Measurements from ENCODE around the gene PRKCA.

Gene PRKCA

DNA sequence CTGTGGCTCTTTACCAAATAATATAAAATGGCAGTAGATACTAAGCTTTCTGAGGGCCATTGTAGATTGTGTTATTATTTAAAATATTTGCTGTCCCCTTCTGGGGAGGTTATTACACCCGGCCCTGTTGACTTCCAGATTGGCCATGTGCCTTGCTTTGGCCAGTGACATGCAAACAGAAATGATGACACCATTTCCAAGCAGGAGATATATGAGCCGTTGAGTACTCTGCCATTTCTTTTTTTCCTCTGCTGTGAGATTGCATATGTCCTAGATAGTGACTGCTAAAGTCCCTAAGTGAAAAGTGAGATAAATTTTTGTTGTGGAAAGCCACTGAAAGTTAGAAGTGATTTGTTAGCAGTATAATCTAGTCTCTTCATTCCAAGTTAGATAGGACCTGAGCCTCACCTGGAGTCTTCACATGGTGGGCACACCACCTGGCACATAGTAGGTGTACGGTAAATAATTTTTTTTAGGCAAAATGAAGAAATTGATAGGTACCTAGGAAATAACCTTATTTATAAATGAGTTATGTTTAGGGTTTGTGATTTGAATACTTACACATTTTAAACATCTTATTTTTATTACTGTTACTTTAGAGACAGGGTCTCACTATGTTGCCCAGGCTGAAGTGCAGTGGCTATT lies 328.5 kb downstream of the PRKCA start:
- H3K4me3 ChIP-seq (ENCODE audit: insufficient read depth, low read depth, low read length, poor library complexity, severe bottlenecking) = no peak overlapping the region
- no peaks in the 10 kb centered on the region for H3K4me1 ChIP-seq (ENCODE audit: control insufficient read depth, insufficient read depth, low read length, poor library complexity, severe bottlenecking)
- no peaks in the 10 kb centered on the region for H3K36me3 ChIP-seq (ENCODE audit: control insufficient read depth, insufficient read depth, low read length)
- no peaks in the 10 kb centered on the region for H3K27me3 ChIP-seq (replicated peaks; ENCODE audit: control insufficient read depth, insufficient read depth, low read length, poor library complexity, severe bottlenecking)
- H3K27ac ChIP-seq (ENCODE audit: insufficient read depth, low read length, poor library complexity, severe bottlenecking) = no peak overlapping the region
- no peak for DNase-seq
- H3K9me3 ChIP-seq (ENCODE audit: control insufficient read depth, low read length) = no peaks in the 10 kb centered on the region

DNA sequence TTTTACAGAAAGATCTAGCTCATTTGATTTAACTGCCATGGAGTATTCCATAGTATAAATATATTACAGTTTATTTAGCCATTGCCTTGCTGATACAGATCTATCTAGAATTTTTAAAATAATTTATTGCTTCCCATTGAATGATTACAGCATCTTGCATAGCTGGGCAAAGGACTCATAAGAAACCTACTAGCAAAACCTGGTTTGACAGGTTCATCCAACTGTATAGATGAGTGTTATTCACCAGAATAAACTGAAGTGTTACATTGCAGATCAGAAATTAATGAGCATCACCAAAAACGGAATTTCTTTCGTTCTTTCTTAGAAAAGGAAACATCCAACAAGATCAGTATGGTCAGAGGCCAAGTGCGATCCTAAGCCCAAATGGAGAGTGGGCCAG lies 330.3 kb downstream of the PRKCA start:
- Histone ChIP-seq H3K4me3 (ENCODE audit: insufficient read depth, low read depth, low read length, poor library complexity, severe bottlenecking) (no peak overlapping the region), H3K27ac (ENCODE audit: insufficient read depth, low read length, poor library complexity, severe bottlenecking) (no peak overlapping the region), H3K36me3 (ENCODE audit: control insufficient read depth, insufficient read depth, low read length) (no peaks in the 10 kb centered on the region), H3K27me3 (replicated peaks; ENCODE audit: control insufficient read depth, insufficient read depth, low read length, poor library complexity, severe bottlenecking) (no peaks in the 10 kb centered on the region), H3K9me3 (ENCODE audit: control insufficient read depth, low read length) (no peaks in the 10 kb centered on the region), H3K4me1 (ENCODE audit: control insufficient read depth, insufficient read depth, low read length, poor library complexity, severe bottlenecking) (no peaks in the 10 kb centered on the region)
- DNase-seq = no peak

DNA sequence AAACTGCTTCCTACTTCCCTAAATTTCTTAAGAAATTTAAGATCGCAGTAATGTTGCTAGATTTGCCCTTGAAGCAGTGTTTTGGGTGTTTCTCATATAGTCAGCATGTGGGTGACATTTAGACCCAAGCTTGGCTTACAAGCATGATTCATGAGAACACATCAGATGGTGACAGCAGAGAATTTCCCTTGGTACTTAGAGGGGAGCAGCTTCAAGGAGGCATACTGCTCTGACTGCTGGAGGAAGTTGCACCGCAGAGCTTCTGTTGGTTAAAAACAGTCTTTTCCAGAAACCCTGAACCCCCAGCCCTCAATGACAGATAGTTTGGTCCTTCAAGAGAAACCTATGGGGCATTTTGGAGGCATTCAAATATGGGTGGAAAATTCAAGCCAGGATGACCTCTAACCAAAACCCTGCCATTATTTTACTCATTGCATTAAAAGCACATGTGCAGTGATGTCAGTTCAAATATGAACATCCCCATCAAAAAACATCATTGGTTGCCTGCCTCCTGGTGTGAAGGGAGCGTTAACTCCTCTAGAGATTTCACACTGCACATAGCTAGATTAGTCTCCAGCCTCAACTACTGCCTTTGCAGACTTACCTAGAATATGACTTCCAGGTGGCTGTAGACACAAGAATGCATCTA lies 331.0 kb downstream of the PRKCA start:
- H3K36me3 ChIP-seq (ENCODE audit: control insufficient read depth, insufficient read depth, low read length) = no peaks in the 10 kb centered on the region
- H3K4me3 ChIP-seq (ENCODE audit: insufficient read depth, low read depth, low read length, poor library complexity, severe bottlenecking) = no peak overlapping the region
- no peaks in the 10 kb centered on the region for H3K9me3 ChIP-seq (ENCODE audit: control insufficient read depth, low read length)
- no peaks in the 10 kb centered on the region for H3K27me3 ChIP-seq (replicated peaks; ENCODE audit: control insufficient read depth, insufficient read depth, low read length, poor library complexity, severe bottlenecking)
- no peak for DNase-seq
- no peaks in the 10 kb centered on the region for H3K4me1 ChIP-seq (ENCODE audit: control insufficient read depth, insufficient read depth, low read length, poor library complexity, severe bottlenecking)
- H3K27ac ChIP-seq (ENCODE audit: insufficient read depth, low read length, poor library complexity, severe bottlenecking) = no peak overlapping the region

DNA sequence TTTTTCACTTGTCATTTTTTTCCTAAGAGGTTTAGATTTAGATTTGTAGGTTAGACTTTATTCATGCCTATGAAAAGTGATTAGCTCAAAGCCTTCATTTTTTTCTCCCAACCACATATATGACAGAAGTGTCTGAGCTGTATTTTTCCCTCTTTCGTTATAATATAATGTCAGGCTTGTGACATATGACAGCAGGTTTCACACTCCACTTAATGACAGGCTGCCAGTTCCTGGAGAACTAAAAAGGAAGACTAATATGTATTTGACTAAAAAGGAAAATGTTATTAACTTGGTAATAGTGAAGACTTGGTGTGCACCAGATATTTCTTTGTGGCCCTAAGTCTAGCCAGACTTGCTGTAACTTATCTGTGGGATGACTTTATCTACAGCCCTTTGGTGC lies 331.8 kb downstream of the PRKCA start:
- no peaks in the 10 kb centered on the region for H3K4me1 ChIP-seq (ENCODE audit: control insufficient read depth, insufficient read depth, low read length, poor library complexity, severe bottlenecking)
- no peaks in the 10 kb centered on the region for H3K27me3 ChIP-seq (replicated peaks; ENCODE audit: control insufficient read depth, insufficient read depth, low read length, poor library complexity, severe bottlenecking)
- no peaks in the 10 kb centered on the region for H3K9me3 ChIP-seq (ENCODE audit: control insufficient read depth, low read length)
- H3K36me3 ChIP-seq (ENCODE audit: control insufficient read depth, insufficient read depth, low read length) = no peaks in the 10 kb centered on the region
- H3K27ac ChIP-seq (ENCODE audit: insufficient read depth, low read length, poor library complexity, severe bottlenecking) = no peak overlapping the region
- no peak for DNase-seq
- H3K4me3 ChIP-seq (ENCODE audit: insufficient read depth, low read depth, low read length, poor library complexity, severe bottlenecking) = no peak overlapping the region

DNA sequence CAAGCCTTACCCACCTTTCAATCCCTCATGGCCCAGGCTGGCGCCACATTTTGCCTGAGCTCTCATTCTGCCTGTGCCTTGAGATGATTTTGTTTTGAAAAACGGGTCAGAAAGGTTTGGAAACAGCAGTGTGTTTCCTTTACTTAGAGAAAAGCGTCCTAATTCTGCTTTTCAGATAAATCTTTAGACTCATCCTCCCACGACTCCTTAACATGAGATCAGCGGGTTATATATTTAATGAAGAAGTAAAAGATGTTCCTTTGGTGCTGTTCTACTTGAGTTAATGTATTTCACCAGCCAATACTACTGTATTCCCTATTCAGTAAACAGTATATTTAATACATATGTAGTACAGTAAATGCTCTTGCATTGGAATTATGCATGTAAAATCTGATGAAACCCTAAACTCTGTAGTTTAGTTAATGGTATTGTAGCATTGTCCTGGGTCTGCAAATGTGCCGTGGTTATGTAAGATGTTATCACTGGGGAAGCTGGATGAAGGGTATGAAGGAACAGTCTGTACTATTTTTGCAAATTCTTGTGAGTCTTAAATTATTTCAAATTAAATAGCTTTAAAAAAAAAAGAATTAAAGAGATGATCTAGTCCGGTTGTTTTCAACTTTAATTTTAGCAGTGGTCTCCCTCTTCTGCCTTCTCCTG lies 333.1 kb downstream of the PRKCA start:
- no peaks in the 10 kb centered on the region for H3K4me1 ChIP-seq (ENCODE audit: control insufficient read depth, insufficient read depth, low read length, poor library complexity, severe bottlenecking)
- H3K4me3 ChIP-seq (ENCODE audit: insufficient read depth, low read depth, low read length, poor library complexity, severe bottlenecking) = no peak overlapping the region
- no peaks in the 10 kb centered on the region for H3K27me3 ChIP-seq (replicated peaks; ENCODE audit: control insufficient read depth, insufficient read depth, low read length, poor library complexity, severe bottlenecking)
- peaks cover 1% of the 10 kb centered on the region for H3K36me3 ChIP-seq (ENCODE audit: control insufficient read depth, insufficient read depth, low read length)
- no peaks in the 10 kb centered on the region for H3K9me3 ChIP-seq (ENCODE audit: control insufficient read depth, low read length)
- no peak for DNase-seq
- H3K27ac ChIP-seq (ENCODE audit: insufficient read depth, low read length, poor library complexity, severe bottlenecking) = no peak overlapping the region

DNA sequence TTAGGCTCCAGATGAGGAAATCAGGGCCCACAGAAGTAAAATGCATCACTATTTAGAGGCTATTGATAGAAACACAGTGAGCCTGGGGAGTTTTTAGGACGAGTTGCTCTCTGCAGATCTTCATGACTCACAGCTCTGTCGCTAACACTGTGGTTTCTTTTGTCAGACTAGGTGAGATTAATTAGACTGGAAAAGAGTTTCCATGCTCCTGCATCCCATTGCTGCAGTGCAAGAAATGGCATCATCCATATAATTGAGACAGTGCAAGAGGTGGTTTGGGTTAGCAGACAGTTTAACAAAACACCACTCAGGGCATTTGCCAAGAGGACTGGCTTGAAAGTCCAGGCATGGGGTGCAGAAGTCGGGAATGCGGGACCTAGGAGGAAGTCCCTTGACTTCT lies 333.7 kb downstream of the PRKCA start:
- Histone ChIP-seq H3K4me1 (ENCODE audit: control insufficient read depth, insufficient read depth, low read length, poor library complexity, severe bottlenecking) (no peaks in the 10 kb centered on the region), H3K27ac (ENCODE audit: insufficient read depth, low read length, poor library complexity, severe bottlenecking) (no peak overlapping the region), H3K27me3 (replicated peaks; ENCODE audit: control insufficient read depth, insufficient read depth, low read length, poor library complexity, severe bottlenecking) (no peaks in the 10 kb centered on the region), H3K4me3 (ENCODE audit: insufficient read depth, low read depth, low read length, poor library complexity, severe bottlenecking) (no peak overlapping the region), H3K9me3 (ENCODE audit: control insufficient read depth, low read length) (no peaks in the 10 kb centered on the region), H3K36me3 (ENCODE audit: control insufficient read depth, insufficient read depth, low read length) (peaks cover 5% of the 10 kb centered on the region)
- no peak for DNase-seq

DNA sequence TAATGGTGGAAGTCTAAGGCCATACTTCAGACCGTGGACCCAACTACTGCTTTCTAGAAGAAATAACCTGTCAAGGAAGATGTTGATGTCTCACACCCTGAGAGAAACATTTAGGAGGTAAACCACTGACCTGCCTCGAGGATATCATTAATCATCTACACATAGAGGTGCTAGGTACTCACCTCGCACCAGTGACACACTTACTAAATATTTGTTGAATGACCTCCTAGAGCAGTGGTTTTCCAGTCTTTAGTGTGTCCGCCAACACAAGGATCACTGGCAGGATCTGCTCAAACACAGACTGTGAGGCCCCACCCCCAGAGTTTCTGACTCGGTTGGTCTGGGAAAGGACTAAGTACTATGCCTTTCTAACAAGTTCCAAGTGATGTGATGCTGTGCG lies 335.1 kb downstream of the PRKCA start:
- H3K36me3 ChIP-seq (ENCODE audit: control insufficient read depth, insufficient read depth, low read length) = peaks cover 12% of the 10 kb centered on the region
- H3K4me3 ChIP-seq (ENCODE audit: insufficient read depth, low read depth, low read length, poor library complexity, severe bottlenecking) = no peak overlapping the region
- H3K27me3 ChIP-seq (replicated peaks; ENCODE audit: control insufficient read depth, insufficient read depth, low read length, poor library complexity, severe bottlenecking) = no peaks in the 10 kb centered on the region
- H3K4me1 ChIP-seq (ENCODE audit: control insufficient read depth, insufficient read depth, low read length, poor library complexity, severe bottlenecking) = no peaks in the 10 kb centered on the region
- DNase-seq = no peak
- H3K27ac ChIP-seq (ENCODE audit: insufficient read depth, low read length, poor library complexity, severe bottlenecking) = no peak overlapping the region
- H3K9me3 ChIP-seq (ENCODE audit: control insufficient read depth, low read length) = no peaks in the 10 kb centered on the region

DNA sequence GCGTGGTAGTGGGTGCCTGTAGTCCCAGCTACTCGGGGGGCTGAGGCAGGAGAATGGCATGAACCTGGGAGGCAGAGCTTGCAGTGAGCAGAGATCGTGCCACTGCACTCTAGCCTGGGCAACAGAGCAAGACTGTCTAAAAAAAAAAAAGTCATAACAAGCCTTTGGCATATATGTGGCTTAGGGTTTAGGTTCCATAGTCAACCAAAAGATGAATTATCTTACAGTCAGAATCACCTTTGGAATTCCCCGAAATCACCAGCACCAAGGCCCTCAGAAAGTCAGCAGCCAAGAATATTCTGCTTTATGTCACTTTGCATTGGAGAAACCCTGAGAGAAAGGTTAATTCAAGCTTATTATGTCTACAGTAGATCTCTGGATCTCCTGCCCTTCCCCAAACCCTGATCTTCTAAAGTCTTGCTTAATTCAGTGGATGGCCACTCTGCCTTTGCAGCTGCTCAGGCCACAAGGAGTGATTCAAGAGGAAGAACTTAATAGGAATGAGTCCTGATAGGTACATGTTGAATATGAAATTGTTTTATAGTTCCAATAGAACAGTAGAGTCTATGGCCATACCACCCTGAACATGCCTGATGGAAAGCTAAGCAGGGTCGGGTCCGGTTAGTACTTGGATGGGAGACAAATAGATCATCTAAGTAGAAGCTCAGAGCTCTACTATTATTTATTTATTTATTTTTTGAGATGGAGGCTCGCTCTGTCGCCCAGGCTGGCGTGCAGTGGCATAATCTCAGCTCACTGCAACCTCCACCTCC lies 336.5 kb downstream of the PRKCA start:
- no peak overlapping the region for H3K4me3 ChIP-seq (ENCODE audit: insufficient read depth, low read depth, low read length, poor library complexity, severe bottlenecking)
- no peak overlapping the region for H3K27ac ChIP-seq (ENCODE audit: insufficient read depth, low read length, poor library complexity, severe bottlenecking)
- no peaks in the 10 kb centered on the region for H3K27me3 ChIP-seq (replicated peaks; ENCODE audit: control insufficient read depth, insufficient read depth, low read length, poor library complexity, severe bottlenecking)
- peaks cover 15% of the 10 kb centered on the region for H3K36me3 ChIP-seq (ENCODE audit: control insufficient read depth, insufficient read depth, low read length)
- no peak for DNase-seq
- H3K4me1 ChIP-seq (ENCODE audit: control insufficient read depth, insufficient read depth, low read length, poor library complexity, severe bottlenecking) = no peaks in the 10 kb centered on the region
- H3K9me3 ChIP-seq (ENCODE audit: control insufficient read depth, low read length) = no peaks in the 10 kb centered on the region

DNA sequence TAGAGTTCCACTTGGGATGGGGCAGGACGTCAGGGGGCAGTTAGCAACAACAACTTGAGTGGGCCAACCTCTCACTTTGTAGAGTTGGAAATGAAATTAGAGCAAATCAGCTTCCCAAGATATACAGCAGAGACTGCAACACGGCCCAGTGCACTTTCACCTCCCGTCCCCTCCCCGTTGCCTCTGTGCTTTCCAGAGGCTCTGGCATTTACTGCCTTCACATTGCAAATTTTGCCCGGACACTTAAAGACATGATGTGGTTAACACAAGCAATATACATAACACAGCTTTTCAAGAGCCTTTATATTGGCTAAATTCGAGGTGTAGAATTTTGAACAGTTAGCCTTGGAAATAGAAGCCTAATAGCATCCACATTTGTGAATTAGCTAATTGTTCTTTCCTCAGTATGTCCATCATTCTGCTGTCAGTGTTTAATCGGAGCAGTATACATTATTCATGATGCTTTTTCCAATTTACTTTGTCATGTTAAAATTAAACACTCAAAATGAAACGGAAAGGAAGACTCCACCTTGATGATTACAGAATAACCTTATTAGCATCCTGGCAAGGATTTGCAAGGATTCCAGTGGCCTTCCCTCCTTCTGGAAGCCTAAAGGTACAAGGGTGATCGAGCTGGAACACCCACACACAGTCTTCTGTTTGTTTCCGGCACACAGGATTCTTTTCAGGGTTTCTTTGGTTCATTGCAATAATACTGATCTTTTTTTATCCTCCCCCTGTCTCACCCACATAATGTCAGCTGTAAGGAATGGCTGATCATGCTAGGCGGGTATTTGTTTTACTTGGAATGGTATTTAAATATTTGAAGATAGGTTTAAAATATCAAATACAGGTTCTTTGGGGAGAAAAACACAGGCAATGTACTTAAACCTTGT lies 341.6 kb downstream of the PRKCA start:
- Histone ChIP-seq H3K4me1 (ENCODE audit: control insufficient read depth, insufficient read depth, low read length, poor library complexity, severe bottlenecking) (no peaks in the 10 kb centered on the region), H3K9me3 (ENCODE audit: control insufficient read depth, low read length) (no peaks in the 10 kb centered on the region), H3K36me3 (ENCODE audit: control insufficient read depth, insufficient read depth, low read length) (peaks cover 32% of the 10 kb centered on the region), H3K27ac (ENCODE audit: insufficient read depth, low read length, poor library complexity, severe bottlenecking) (no peak overlapping the region), H3K27me3 (replicated peaks; ENCODE audit: control insufficient read depth, insufficient read depth, low read length, poor library complexity, severe bottlenecking) (no peaks in the 10 kb centered on the region), H3K4me3 (ENCODE audit: insufficient read depth, low read depth, low read length, poor library complexity, severe bottlenecking) (no peak overlapping the region)
- no peak for DNase-seq
